B cell (primary cell): ENCODE data around the gene AGXT. TPM values are rescaled to one million over a fixed set of nuclear protein-coding genes. Genes with fewer than 3 reads are reported as not detected.

Experiments
- ATAC-seq: fragments of 200-7000 bp; cut with Tn5 transposase; one replicate; pipeline ENCODE4 v1.10.0; 2021; ENCODE audit warnings: low read depth, mild to moderate bottlenecking, moderate number of reproducible peaks, moderate library complexity
- CTCF ChIA-PET: fragments of 350-600 bp; sonication (Branson Sonifier 250); formaldehyde crosslinking; loops from one replicate; lab custom pipeline; 2021; ENCODE audit warnings: antibody characterized with exemption, inconsistent platforms; lab: Charles Lee
- POLR2A ChIA-PET: fragments of 350-600 bp; sonication (Branson Sonifier 250); formaldehyde crosslinking; loops from one replicate; lab custom pipeline; 2021; ENCODE audit warnings: antibody characterized with exemption; lab: Charles Lee
- DNase-seq: peaks from one replicate; pipeline ENCODE4 v3.0.0; 2013
- H2AFZ ChIP-seq: 2 replicates; pipeline ENCODE4 v1.6.1; 2012; ENCODE audit warnings: mild to moderate bottlenecking, low read depth, low read length; ENCODE audit not compliant: insufficient read depth, poor library complexity, severe bottlenecking
- H3K27ac ChIP-seq, 2 donors: 1 replicate in 1 of 2; 2 replicates in 1 of 2; pipeline ENCODE4 v1.5.1; 2012 to 2013; ENCODE audit warnings: low read length in 2 of 2, mild to moderate bottlenecking in 2 of 2, moderate library complexity in 1 of 2
- H3K27me3 ChIP-seq, 4 experiments: fragments of 200-600 bp in 1 of 4; sonication (generic) in 1 of 4; replicated peaks in 1 of 4; 1 replicate in 2 of 4; 2 replicates in 2 of 4; pipeline versions ENCODE4 v1.6.1 to v1.7.0; 2013 to 2016; ENCODE audit warnings: low read length in 3 of 4, mild to moderate bottlenecking in 2 of 4, mixed read lengths in 1 of 4, moderate library complexity in 1 of 4; ENCODE audit not compliant: insufficient read depth in 4 of 4, control insufficient read depth in 3 of 4; ENCODE audit errors: control extremely low read depth in 1 of 4
- H3K36me3 ChIP-seq, 2 experiments: replicated peaks in 1 of 2; 1 replicate in 1 of 2; 2 replicates in 1 of 2; pipeline versions ENCODE4 v1.6.1 to v1.7.1; 2013; ENCODE audit warnings: low read length in 1 of 2; ENCODE audit not compliant: insufficient read depth in 2 of 2, control insufficient read depth in 1 of 2; ENCODE audit errors: control extremely low read depth in 1 of 2, extremely low read depth in 1 of 2
- H3K4me1 ChIP-seq, 2 donors: fragments of 200-600 bp in 1 of 2; sonication (generic) in 1 of 2; 1 replicate in 1 of 2; 2 replicates in 1 of 2; pipeline versions ENCODE4 v1.5.1 to v1.6.1; 2013 to 2017; ENCODE audit warnings: low read length in 2 of 2; ENCODE audit not compliant: control insufficient read depth in 2 of 2, insufficient read depth in 2 of 2
- H3K4me2 ChIP-seq: replicated peaks from 2 replicates; pipeline ENCODE3; 2012; ENCODE audit warnings: mild to moderate bottlenecking, low read depth, low read length; ENCODE audit not compliant: poor library complexity, severe bottlenecking
- H3K4me3 ChIP-seq, 5 experiments: fragments of 200-600 bp in 1 of 5; sonication (generic) in 1 of 5; 1 replicate in 3 of 5; 2 replicates in 2 of 5; pipeline versions ENCODE4 v1.5.1 to v1.7.0; 2011 to 2016; ENCODE audit warnings: low read length in 4 of 5, mild to moderate bottlenecking in 4 of 5, low read depth in 2 of 5, control low read depth in 1 of 5, moderate library complexity in 1 of 5; ENCODE audit not compliant: insufficient read depth in 1 of 5; ENCODE audit errors: control extremely low read depth in 1 of 5, extremely low read depth in 1 of 5
- H3K79me2 ChIP-seq: fragments of 200-600 bp; sonication (generic); one replicate; pipeline ENCODE4 v1.6.0; 2016; ENCODE audit warnings: low read length; ENCODE audit not compliant: control insufficient read depth, insufficient read depth
- H3K9ac ChIP-seq: fragments of 200-600 bp; sonication (generic); 2 replicates; pipeline ENCODE4 v1.6.1; 2017; ENCODE audit warnings: mild to moderate bottlenecking, low read length, moderate library complexity
- H3K9me3 ChIP-seq, 3 donors: one replicate each; pipeline versions ENCODE4 v1.6.1 to v1.7.1; 2013; ENCODE audit warnings: low read length in 2 of 3; ENCODE audit not compliant: control insufficient read depth in 2 of 3, insufficient read depth in 1 of 3; ENCODE audit errors: control extremely low read depth in 1 of 3
- H4K20me1 ChIP-seq: 2 replicates; pipeline ENCODE4 v1.6.0; 2012; ENCODE audit warnings: mild to moderate bottlenecking, low read length; ENCODE audit not compliant: insufficient read depth, control insufficient read depth, poor library complexity, severe bottlenecking
- H3K27ac Mint-ChIP-seq: one replicate; pipeline ENCODE4 v1.8.0; 2021; ENCODE audit warnings: mixed read lengths
- H3K27me3 Mint-ChIP-seq: one replicate; pipeline ENCODE4 v1.8.0; 2021; ENCODE audit warnings: mixed read lengths
- H3K4me1 Mint-ChIP-seq: one replicate; pipeline ENCODE4 v1.8.0; 2021; ENCODE audit warnings: mixed read lengths
- H3K4me3 Mint-ChIP-seq: one replicate; pipeline ENCODE4 v1.8.0; 2021; ENCODE audit warnings: mixed read lengths
- H3K9me3 Mint-ChIP-seq: one replicate; pipeline ENCODE4 v1.8.0; 2022; ENCODE audit warnings: mixed read lengths; ENCODE audit not compliant: insufficient read depth
- CTCF ChIP-seq: fragments of 200-600 bp; IDR thresholded peaks from one replicate; pipeline ENCODE4 v1.8.0; 2022; ENCODE audit warnings: antibody characterized with exemption, mild to moderate bottlenecking
- EZH2 ChIP-seq: IDR thresholded peaks from 2 replicates; pipeline ENCODE4 v1.6.1; 2012; ENCODE audit warnings: borderline replicate concordance, low read depth, mild to moderate bottlenecking, moderate library complexity, low read length; ENCODE audit not compliant: insufficient read depth, poor library complexity, severe bottlenecking
- WGBS: methylation state at CpG from one replicate; pipeline ENCODE4 v1.1.5; 2013; ENCODE audit warnings: missing lambda C conversion rate; ENCODE audit not compliant: insufficient coverage; 5-methylcytosine and 5-hydroxymethylcytosine counted together
- intact Hi-C: fragments of 100-400 bp; cut with micrococcal nuclease; formaldehyde crosslinking; loops from one replicate; pipeline ENCODE4 v1.10.0; 2022
- polyA plus RNA-seq: library from polyadenylated mRNA; depleted of rRNA; stranded (reverse); fragments of >200 nt; gene quantifications from 2 replicates; pipeline ENCODE4 v1.2.3, GENCODE V29; 2012
- total RNA-seq, 2 donors: library from RNA; stranded (reverse); fragments of 120-200 nt in 1 of 2; gene quantifications; 1 replicate in 1 of 2; 2 replicates in 1 of 2; pipeline versions ENCODE4 v1.2.3 to v1.2.4, GENCODE V29; 2013 to 2022

The AGXT gene
- total and polyA plus RNA-seq, 2 donors (not counting 1 experiment from before 2014, with no cell fraction given), result not detected

- POLR2A ChIA-PET, result no interaction called here
- H3K9me3 ChIP-seq, result no peaks in the 10 kb centered on the region
- Mint-ChIP-seq H3K27ac (no peak overlapping the region), H3K4me1 (no peaks in the 10 kb centered on the region), H3K27me3 (peaks cover 2% of the 10 kb centered on the region), H3K4me3 (no peak overlapping the region), H3K9me3 (no peaks in the 10 kb centered on the region)
- H3K4me1 ChIP-seq, result no peaks in the 10 kb centered on the region
- DNase-seq (no peak), ATAC-seq (no peak)
- H3K79me2 ChIP-seq, result no peaks in the 10 kb centered on the region
- H3K27me3 ChIP-seq, result no peaks in the 10 kb centered on the region
- H3K9ac ChIP-seq, result no peak overlapping the region
- no peaks in the 10 kb centered on the region for H3K36me3 ChIP-seq
- intact Hi-C loops, result no loop called here
- no peak overlapping the region for H3K4me3 ChIP-seq
- 86% methylated on average over 18 of the region's 18 CpGs for WGBS
- TF ChIP-seq CTCF (no peak), EZH2 (no peak)
- CTCF ChIA-PET, result no interaction called here
- no peak overlapping the region for H2AFZ ChIP-seq
- no peak overlapping the region for H3K27ac ChIP-seq
- H3K4me2 ChIP-seq, result no peak overlapping the region
- H4K20me1 ChIP-seq, result no peaks in the 10 kb centered on the region
Observed at GRCh38 chr2:240876475-240877251, 8.0 kb downstream of the AGXT start.
